ENCODE data around the gene HLA-DQB1. TPM values are rescaled to one million over a fixed set of nuclear protein-coding genes. Genes with fewer than 3 reads are reported as not detected.
"Not testable (repeated sequence)": the region's sequence is repeated elsewhere in the genome, so short reads cannot be mapped to it uniquely, and the experiment has no call there.

Gene HLA-DQB1
- total RNA-seq: 10 to 100 TPM in 4 of 5 donors, 1 to 10 TPM in 1; 4.2 to 28.1 (median 17.0) TPM
- total RNA-seq (2013): 2.2 TPM
- total RNA-seq: 4.9 to 130 (median 30.2) reads per million in 29 experiments

- H3K9me3 Mint-ChIP-seq: peaks cover 0 to under 1% (median 0%) of the 10 kb centered on the region in 3 donors
- H3K4me1 Mint-ChIP-seq: peaks cover 34 to 59% (median 46%) of the 10 kb centered on the region in 3 donors
- DNase-seq (peak in 24 of 35 experiments; percentile 4 to 82 (median 50)), ATAC-seq (replicated peaks in 1 of 4) (peak; percentile 74 to 79 (median 78))
- peak within 1 kb of the TSS in 1 of 2 donors; percentile 43 for H3K4me3 ChIP-seq (ENCODE audit: control insufficient read depth in 1 of 2, extremely low read depth in 1 of 2, low read length in 1 of 2)
- ChIA-PET CTCF (interaction anchor here in 1 of 2 donors (0.6 to 1.4 kb wide), 6 partner anchors 25 to 278 kb away, joined by 3 to 4 read pairs (median 3); no protein-coding TSS in a partner anchor), POLR2A (interaction anchor here in 1 of 2 donors (0.6 to 1.4 kb wide), 4 partner anchors 23 to 221 kb away, joined by 3 to 4 read pairs (median 3); no protein-coding TSS in a partner anchor)
- peak within 1 kb of the TSS; percentile 30 to 86 for H3K27ac Mint-ChIP-seq
- H3K4me1 ChIP-seq (ENCODE audit: control insufficient read depth in 1 of 2, extremely low read depth in 1 of 2, insufficient read depth in 2 of 2, low read length in 2 of 2): peaks cover 10 to 13% of the 10 kb centered on the region in 2 experiments
- H3K27me3 Mint-ChIP-seq: peaks cover 5 to 21% of the 10 kb centered on the region in 2 donors
- no peaks in the 10 kb centered on the region for H3K27me3 ChIP-seq (replicated peaks in 1 of 2; ENCODE audit: control insufficient read depth in 2 of 2, extremely low read depth in 1 of 2, insufficient read depth in 2 of 2, low read length in 1 of 2)
- no peaks in the 10 kb centered on the region for H3K36me3 Mint-ChIP-seq
- 2% methylated on average over 9 of the region's 16 CpGs for WGBS (ENCODE audit: insufficient coverage)
- peak within 1 kb of the TSS; percentile 72 to 81 (median 77) for H3K4me3 Mint-ChIP-seq
- H3K9me3 ChIP-seq: no peaks in the 10 kb centered on the region
- H3K27ac ChIP-seq (ENCODE audit: low read length): no peak within 1 kb of the TSS
- H3K36me3 ChIP-seq (ENCODE audit: control insufficient read depth in 2 of 2, extremely low read depth in 1 of 2, insufficient read depth in 1 of 2, low read length in 1 of 2): no peaks in the 10 kb centered on the region
Observed at GRCh38 chr6:32666420-32667300, at the start of gene HLA-DQB1. HLA-DQB1 (minus strand) TSS chr6:32666657; CDS start chr6:32666607, 50 bp downstream.

- Mint-ChIP-seq H3K4me1 (no peaks in the 10 kb centered on the region), H3K9me3 (no peaks in the 10 kb centered on the region), H3K4me3 (no peak overlapping the region), H3K36me3 (no peaks in the 10 kb centered on the region), H3K27ac (no peak overlapping the region), H3K27me3 (peaks cover 4 to 11% of the 10 kb centered on the region in 2 donors)
- ATAC-seq (replicated peaks in 1 of 4) (no peak), DNase-seq (no peak)
- no peaks in the 10 kb centered on the region for H3K4me1 ChIP-seq (ENCODE audit: control insufficient read depth in 1 of 2, extremely low read depth in 1 of 2, insufficient read depth in 2 of 2, low read length in 2 of 2)
- peaks cover 0 to 4% of the 10 kb centered on the region in 2 experiments for H3K27me3 ChIP-seq (replicated peaks in 1 of 2; ENCODE audit: control insufficient read depth in 2 of 2, extremely low read depth in 1 of 2, insufficient read depth in 2 of 2, low read length in 1 of 2)
- POLR2A ChIA-PET: no interaction called here
- no peak overlapping the region for H3K27ac ChIP-seq (ENCODE audit: low read length)
- H3K36me3 ChIP-seq (ENCODE audit: control insufficient read depth in 2 of 2, extremely low read depth in 1 of 2, insufficient read depth in 1 of 2, low read length in 1 of 2): no peaks in the 10 kb centered on the region
- CTCF ChIA-PET: no interaction called here
- no peaks in the 10 kb centered on the region for H3K9me3 ChIP-seq
- no peak overlapping the region for H3K4me3 ChIP-seq (ENCODE audit: control insufficient read depth in 1 of 2, extremely low read depth in 1 of 2, low read length in 1 of 2)
Observed at GRCh38 chr6:32713241-32713640, 46.8 kb upstream of the HLA-DQB1 start.

GRCh38 chr6:32709625-32710024 is 43.2 kb upstream of the HLA-DQB1 start:
- H3K36me3 Mint-ChIP-seq: no peaks in the 10 kb centered on the region
- ChIA-PET POLR2A (no interaction called here), CTCF (no interaction called here)
- H3K36me3 ChIP-seq (ENCODE audit: control insufficient read depth in 2 of 2, extremely low read depth in 1 of 2, insufficient read depth in 1 of 2, low read length in 1 of 2): no peaks in the 10 kb centered on the region
- peaks cover 0 to 4% (median 0%) of the 10 kb centered on the region in 3 donors for H3K9me3 Mint-ChIP-seq
- H3K27ac Mint-ChIP-seq: no peak overlapping the region
- no peaks in the 10 kb centered on the region for H3K4me1 ChIP-seq (ENCODE audit: control insufficient read depth in 1 of 2, extremely low read depth in 1 of 2, insufficient read depth in 2 of 2, low read length in 2 of 2)
- H3K9me3 ChIP-seq: no peaks in the 10 kb centered on the region
- H3K4me3 Mint-ChIP-seq: no peak overlapping the region
- no peak for DNase-seq
- ATAC-seq (replicated peaks in 1 of 4): no peak
- H3K4me1 Mint-ChIP-seq: no peaks in the 10 kb centered on the region
- H3K27me3 ChIP-seq (replicated peaks in 1 of 2; ENCODE audit: control insufficient read depth in 2 of 2, extremely low read depth in 1 of 2, insufficient read depth in 2 of 2, low read length in 1 of 2): no peaks in the 10 kb centered on the region
- no peak overlapping the region for H3K4me3 ChIP-seq (ENCODE audit: control insufficient read depth in 1 of 2, extremely low read depth in 1 of 2, low read length in 1 of 2)
- H3K27ac ChIP-seq (ENCODE audit: low read length): no peak overlapping the region
- H3K27me3 Mint-ChIP-seq: peaks cover 0 to 6% of the 10 kb centered on the region in 2 donors

GRCh38 chr6:32705164-32705563 is 38.7 kb upstream of the HLA-DQB1 start:
- H3K36me3 ChIP-seq (ENCODE audit: control insufficient read depth in 2 of 2, extremely low read depth in 1 of 2, insufficient read depth in 1 of 2, low read length in 1 of 2); H3K4me3 ChIP-seq (ENCODE audit: control insufficient read depth in 1 of 2, extremely low read depth in 1 of 2, low read length in 1 of 2); H3K4me3 Mint-ChIP-seq; H3K27ac Mint-ChIP-seq; H3K9me3 ChIP-seq; DNase-seq; H3K27ac ChIP-seq (ENCODE audit: low read length); H3K36me3 Mint-ChIP-seq; CTCF ChIA-PET; H3K4me1 ChIP-seq (ENCODE audit: control insufficient read depth in 1 of 2, extremely low read depth in 1 of 2, insufficient read depth in 2 of 2, low read length in 2 of 2); POLR2A ChIA-PET; H3K9me3 Mint-ChIP-seq; H3K4me1 Mint-ChIP-seq; H3K27me3 ChIP-seq (replicated peaks in 1 of 2; ENCODE audit: control insufficient read depth in 2 of 2, extremely low read depth in 1 of 2, insufficient read depth in 2 of 2, low read length in 1 of 2); ATAC-seq (replicated peaks in 1 of 4): not testable (repeated sequence)
- peaks cover 26 to 29% of the 10 kb centered on the region in 2 donors for H3K27me3 Mint-ChIP-seq
- WGBS (ENCODE audit: insufficient coverage): no CpG with 5 or more reads among the region's 3 CpGs

- 85% methylated on average over 2 of the region's 4 CpGs for WGBS (ENCODE audit: insufficient coverage)
- ChIA-PET CTCF (interaction anchor here (0.5 to 1.4 kb wide), 3 partner anchors 82 to 1648 kb away, joined by 3 to 5 read pairs (median 5); no protein-coding TSS in a partner anchor), POLR2A (no interaction called here)
- no peak overlapping the region for H3K27ac Mint-ChIP-seq
- DNase-seq (no peak), ATAC-seq (replicated peaks in 1 of 4) (no peak)
- Histone ChIP-seq H3K27me3 (replicated peaks in 1 of 2; ENCODE audit: control insufficient read depth in 2 of 2, extremely low read depth in 1 of 2, insufficient read depth in 2 of 2, low read length in 1 of 2) (no peaks in the 10 kb centered on the region), H3K27ac (ENCODE audit: low read length) (no peak overlapping the region), H3K4me3 (ENCODE audit: control insufficient read depth in 1 of 2, extremely low read depth in 1 of 2, low read length in 1 of 2) (no peak overlapping the region), H3K9me3 (no peaks in the 10 kb centered on the region), H3K4me1 (ENCODE audit: control insufficient read depth in 1 of 2, extremely low read depth in 1 of 2, insufficient read depth in 2 of 2, low read length in 2 of 2) (peaks cover 0 to 3% of the 10 kb centered on the region in 2 experiments), H3K36me3 (ENCODE audit: control insufficient read depth in 2 of 2, extremely low read depth in 1 of 2, insufficient read depth in 1 of 2, low read length in 1 of 2) (no peaks in the 10 kb centered on the region)
- no peaks in the 10 kb centered on the region for H3K36me3 Mint-ChIP-seq
- peaks cover 0 to 6% (median 5%) of the 10 kb centered on the region in 3 donors for H3K4me1 Mint-ChIP-seq
- H3K4me3 Mint-ChIP-seq: no peak overlapping the region
- peaks cover 0 to 4% (median 0%) of the 10 kb centered on the region in 3 donors for H3K9me3 Mint-ChIP-seq
- H3K27me3 Mint-ChIP-seq: peaks cover 33 to 36% of the 10 kb centered on the region in 2 donors
Observed at GRCh38 chr6:32703347-32703746, 36.9 kb upstream of the HLA-DQB1 start.

- peaks cover 0 to 3% of the 10 kb centered on the region in 2 experiments for H3K4me1 ChIP-seq (ENCODE audit: control insufficient read depth in 1 of 2, extremely low read depth in 1 of 2, insufficient read depth in 2 of 2, low read length in 2 of 2)
- H3K27ac Mint-ChIP-seq: no peak overlapping the region
- WGBS (ENCODE audit: insufficient coverage): 57% methylated on average over 2 of the region's 6 CpGs
- ChIA-PET CTCF (interaction anchor here (0.8 to 2.0 kb wide), 15 partner anchors 10 to 291 kb away, joined by 3 to 19 read pairs (median 4); partner anchors contain the start of gene HLA-DQB1 (in 1 of the 2)), POLR2A (no interaction called here)
- H3K9me3 Mint-ChIP-seq: peaks cover 0 to 4% (median 0%) of the 10 kb centered on the region in 3 donors
- DNase-seq (peak in 17 of 35 experiments; percentile 1 to 71 (median 10)), ATAC-seq (replicated peaks in 1 of 4) (peak in 2 of 4 experiments; percentile 50 to 70)
- no peak overlapping the region for H3K27ac ChIP-seq (ENCODE audit: low read length)
- peaks cover 0 to 6% (median 5%) of the 10 kb centered on the region in 3 donors for H3K4me1 Mint-ChIP-seq
- H3K9me3 ChIP-seq: no peaks in the 10 kb centered on the region
- no peaks in the 10 kb centered on the region for H3K36me3 ChIP-seq (ENCODE audit: control insufficient read depth in 2 of 2, extremely low read depth in 1 of 2, insufficient read depth in 1 of 2, low read length in 1 of 2)
- no peak overlapping the region for H3K4me3 ChIP-seq (ENCODE audit: control insufficient read depth in 1 of 2, extremely low read depth in 1 of 2, low read length in 1 of 2)
- H3K4me3 Mint-ChIP-seq: no peak overlapping the region
- no peaks in the 10 kb centered on the region for H3K36me3 Mint-ChIP-seq
- peaks cover 39 to 42% of the 10 kb centered on the region in 2 donors for H3K27me3 Mint-ChIP-seq
- H3K27me3 ChIP-seq (replicated peaks in 1 of 2; ENCODE audit: control insufficient read depth in 2 of 2, extremely low read depth in 1 of 2, insufficient read depth in 2 of 2, low read length in 1 of 2): peaks cover 0 to 2% of the 10 kb centered on the region in 2 experiments
Observed at GRCh38 chr6:32700391-32701040, 34.1 kb upstream of the HLA-DQB1 start.

Measured in T-cell (primary cell).